ENCODE data around the gene ESRP2.

ESRP2 gene

DNA sequence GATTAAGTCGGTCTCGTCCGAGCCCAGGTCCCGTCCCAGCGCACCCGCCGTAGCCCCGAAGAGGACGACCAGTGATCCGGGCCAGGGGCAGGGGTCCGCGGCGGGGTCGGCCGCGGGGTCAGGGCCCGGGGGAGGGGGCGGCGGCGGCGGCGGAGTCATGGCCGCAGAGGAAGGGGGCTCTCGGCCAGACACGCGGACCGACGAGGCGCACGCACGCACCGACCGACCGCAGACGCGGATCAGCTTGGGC is at the start of gene ESRP2:
ESRP2 (minus strand) TSS at position 241 of the 250 bp plus-strand sequence; CDS start at position 159, 82 bp downstream.
- DNase-seq, result no peak
- in situ Hi-C loops (cut with MboI; ENCODE audit: low pct_unique_long_range_greater_than_20kb, low sequenced_read_pairs), result no loop called here

DNA sequence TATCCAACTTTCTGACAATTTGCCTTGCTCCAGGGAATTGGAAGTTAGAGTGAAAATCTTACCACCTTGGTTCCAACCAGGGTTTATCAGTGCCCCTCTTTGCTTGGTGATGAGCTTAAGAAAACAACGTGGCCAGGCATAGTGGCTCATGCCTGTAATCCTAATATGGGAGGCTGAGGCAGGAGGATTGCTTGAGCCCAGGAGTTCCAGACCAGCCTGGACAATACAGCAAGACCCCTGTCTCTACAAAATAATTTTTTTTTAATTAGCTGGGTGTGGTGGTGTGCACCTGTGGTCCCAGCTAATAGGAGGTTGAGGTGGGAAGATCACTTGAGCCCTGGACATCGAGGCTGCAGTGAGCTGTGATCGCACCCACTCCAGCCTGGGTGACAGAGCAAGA is 49.8 kb upstream of the ESRP2 start:
- DNase-seq, result no peak

DNA sequence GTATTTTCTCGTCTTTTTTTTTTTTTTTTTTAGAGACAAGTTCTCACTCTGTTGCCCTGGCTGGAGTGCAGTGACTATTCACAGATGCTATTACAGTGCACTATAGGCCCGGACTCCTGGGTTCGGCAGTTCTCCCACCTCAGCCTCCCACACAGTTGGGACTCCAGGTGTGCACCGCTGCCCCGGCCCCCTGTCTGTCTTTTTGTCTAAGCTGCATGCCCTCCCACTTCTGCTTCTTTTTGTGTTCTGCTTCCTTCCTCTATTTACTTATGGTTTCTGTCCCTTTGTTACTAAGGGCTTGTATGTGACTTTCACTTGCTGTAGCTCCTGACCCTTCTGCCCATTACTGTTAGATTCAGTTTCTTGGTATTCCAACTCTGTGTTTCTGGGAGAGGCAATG is 48.9 kb upstream of the ESRP2 start:
- peak; percentile 86 for DNase-seq
- in situ Hi-C loops (cut with MboI; ENCODE audit: low pct_unique_long_range_greater_than_20kb, low sequenced_read_pairs), result no loop called here

More for the DNA sequence above, 49.8 kb upstream of the ESRP2 start:
- in situ Hi-C loops (cut with MboI; ENCODE audit: low pct_unique_long_range_greater_than_20kb, low sequenced_read_pairs), result no loop called here

DNA sequence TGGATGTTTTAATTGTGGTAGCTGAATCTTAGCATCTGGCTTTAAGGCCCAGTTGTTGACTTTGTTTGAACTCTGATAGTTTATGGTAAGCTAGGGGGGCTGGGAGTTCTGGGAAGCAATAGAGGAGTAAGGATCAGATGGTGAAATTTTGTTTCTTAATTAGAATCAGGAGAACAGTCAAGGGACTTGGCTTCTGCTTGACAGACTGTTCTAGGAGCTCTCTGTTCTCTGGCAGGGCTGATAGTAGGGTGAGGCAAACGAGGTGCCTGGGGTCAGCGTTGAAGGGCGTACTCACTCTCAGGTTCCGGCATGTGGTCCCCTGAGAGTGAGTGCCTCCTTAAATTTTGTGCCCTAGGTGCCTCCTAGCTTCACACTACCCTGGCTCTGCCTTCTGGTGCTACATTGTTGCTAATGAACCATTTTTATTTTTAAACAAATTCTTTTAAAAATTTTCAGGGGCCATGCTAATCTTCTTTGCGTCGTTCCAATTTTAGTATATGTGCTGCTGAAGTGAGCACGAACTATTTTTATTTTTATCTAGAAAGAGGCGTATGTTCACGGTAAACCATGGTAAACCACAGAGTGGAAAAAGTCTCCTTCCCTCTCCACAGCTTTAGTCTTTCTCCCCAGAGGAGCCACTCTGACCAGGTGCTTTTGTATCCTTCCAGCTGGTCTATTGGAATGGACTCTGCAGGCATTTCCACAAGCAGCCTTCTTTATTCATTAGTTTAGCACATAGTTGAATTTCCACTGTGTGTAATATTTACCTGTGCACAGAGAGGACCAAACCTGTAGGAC is 48.1 kb upstream of the ESRP2 start:
- in situ Hi-C loops (cut with MboI; ENCODE audit: low pct_unique_long_range_greater_than_20kb, low sequenced_read_pairs), result no loop called here
- DNase-seq, result peak; percentile 39

DNA sequence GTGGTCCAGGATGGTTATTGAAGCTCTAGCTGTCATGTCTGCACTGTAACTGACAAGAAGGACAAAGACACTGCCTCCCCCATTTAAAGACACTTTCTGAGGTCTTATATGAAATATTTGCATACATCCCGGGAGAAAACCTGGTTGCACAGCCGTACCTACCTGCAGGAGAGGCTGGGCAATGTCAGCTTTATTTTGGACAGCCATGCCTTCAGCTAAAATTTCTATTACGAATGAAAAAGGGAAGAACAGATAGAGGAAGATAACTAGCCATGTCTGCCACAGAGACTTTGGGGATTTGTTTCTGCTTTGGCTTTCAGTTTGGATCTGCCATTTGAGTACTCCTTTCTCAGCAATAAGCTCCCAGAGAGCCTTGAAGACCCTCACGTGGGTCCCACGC is 47.4 kb upstream of the ESRP2 start:
- in situ Hi-C loops (cut with MboI; ENCODE audit: low pct_unique_long_range_greater_than_20kb, low sequenced_read_pairs), result no loop called here
- peak; percentile 45 for DNase-seq

DNA sequence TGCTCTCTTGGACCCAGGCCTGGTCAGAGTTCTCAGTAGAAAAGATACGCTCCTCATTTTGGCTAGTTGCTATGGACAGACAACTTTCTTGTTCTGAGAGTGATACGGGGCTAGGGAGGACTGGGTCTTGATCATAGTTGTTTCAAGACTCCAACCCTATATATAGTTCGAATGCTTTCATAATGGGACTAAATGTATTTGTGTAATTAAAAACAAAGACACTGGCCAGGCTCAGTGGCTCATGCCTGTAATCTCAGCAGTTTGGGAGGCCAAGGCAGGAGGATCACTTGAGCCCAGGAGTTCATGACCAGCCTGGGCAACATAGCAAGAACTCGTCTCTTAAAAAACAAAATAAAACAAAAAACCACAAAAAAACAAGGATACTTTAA is 46.1 kb upstream of the ESRP2 start:
- in situ Hi-C loops (cut with MboI; ENCODE audit: low pct_unique_long_range_greater_than_20kb, low sequenced_read_pairs), result no loop called here
- no peak for DNase-seq

DNA sequence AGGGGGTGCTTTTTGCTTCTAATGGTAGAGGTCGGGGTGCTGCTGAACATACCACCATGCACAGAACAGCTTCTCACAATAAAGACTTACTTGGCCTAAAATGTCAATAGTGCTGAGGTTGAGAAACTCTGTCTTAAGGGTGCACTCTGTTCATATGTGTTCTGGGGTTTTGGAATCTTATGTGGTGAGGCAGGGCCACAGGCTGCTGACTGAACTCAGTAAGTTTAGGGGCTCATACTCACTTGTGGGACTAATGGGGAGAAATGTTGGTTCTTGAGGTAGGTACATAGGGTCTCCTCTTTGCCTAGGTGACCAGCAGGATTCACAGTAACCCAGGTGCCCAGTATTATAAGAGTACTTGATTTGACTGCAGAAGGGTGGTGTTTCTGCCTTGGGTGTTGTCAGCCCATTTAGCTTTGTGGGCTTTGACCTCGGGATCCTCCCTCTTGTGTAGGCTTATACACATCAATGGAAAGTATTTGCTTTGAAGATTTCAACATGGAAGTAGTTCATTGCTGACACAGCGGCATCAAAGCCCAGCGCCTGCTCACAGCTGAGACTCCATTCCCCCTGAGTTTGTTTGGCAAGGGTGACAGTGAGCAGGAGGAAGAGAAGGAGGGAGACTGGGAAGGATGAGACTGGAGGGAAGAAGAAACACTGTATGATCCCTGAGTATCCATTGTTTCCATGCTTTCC is 45.6 kb upstream of the ESRP2 start:
- no peak for DNase-seq
- in situ Hi-C loops (cut with MboI; ENCODE audit: low pct_unique_long_range_greater_than_20kb, low sequenced_read_pairs), result no loop called here

DNA sequence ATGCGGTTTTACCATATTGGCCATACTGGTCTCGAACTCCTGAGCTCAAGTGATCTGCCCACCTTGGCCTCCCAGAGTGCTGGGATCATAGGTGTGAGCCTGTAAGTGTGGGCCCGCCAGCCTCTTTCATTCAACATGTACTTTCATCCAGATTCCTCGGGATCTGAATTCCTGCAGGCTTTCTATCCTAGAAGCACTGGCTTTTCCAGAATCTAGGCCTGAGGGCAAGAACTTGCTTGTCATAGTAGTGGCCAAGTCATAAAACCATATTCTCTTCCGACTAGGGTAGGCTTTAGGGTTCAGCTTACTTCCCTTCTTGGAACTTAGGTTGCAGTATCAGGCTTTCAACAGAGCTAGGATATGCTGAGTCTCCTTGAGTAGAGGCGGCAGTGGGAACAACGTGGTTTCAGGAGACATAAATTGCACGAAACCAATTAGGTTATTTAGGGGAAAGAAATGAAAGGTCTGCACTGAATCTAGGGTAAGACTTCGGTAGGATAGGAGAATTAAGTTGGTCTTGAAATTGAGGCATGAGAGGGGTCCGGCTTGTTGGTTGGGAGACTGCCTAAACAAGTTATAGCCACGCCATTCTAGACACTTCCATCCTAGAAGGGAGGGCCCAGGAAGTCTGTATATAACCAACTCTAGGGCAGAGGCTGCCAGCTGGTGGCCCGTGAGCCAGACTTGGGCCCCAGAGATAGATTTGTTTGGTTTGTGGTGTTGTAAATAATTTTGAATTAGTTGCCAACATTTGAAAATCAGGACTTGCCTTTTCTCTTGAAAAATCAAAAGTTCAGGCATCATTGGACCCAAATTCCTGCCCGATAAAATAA is 44.0 kb upstream of the ESRP2 start:
- in situ Hi-C loops (cut with MboI; ENCODE audit: low pct_unique_long_range_greater_than_20kb, low sequenced_read_pairs), result no loop called here
- DNase-seq, result no peak

DNA sequence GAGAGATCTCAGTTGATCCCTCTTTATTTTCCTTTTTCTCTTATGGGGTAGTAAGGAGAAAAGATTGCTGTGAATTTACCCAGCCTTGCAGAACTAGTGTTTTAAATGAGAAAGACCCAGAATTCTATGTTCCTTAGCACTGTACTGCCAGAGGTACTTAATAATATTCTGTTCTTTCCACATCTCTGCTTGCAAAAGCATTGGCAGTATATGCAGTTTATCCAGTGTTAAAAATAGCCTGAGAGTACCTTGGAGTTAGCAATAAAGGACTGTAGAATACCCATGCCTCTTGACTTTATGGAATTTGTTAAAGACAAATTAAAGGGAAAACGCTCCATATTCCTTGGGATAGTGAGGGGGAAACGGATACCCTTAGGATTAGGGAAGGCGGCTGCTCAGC is 40.3 kb upstream of the ESRP2 start:
- DNase-seq, result no peak

DNA sequence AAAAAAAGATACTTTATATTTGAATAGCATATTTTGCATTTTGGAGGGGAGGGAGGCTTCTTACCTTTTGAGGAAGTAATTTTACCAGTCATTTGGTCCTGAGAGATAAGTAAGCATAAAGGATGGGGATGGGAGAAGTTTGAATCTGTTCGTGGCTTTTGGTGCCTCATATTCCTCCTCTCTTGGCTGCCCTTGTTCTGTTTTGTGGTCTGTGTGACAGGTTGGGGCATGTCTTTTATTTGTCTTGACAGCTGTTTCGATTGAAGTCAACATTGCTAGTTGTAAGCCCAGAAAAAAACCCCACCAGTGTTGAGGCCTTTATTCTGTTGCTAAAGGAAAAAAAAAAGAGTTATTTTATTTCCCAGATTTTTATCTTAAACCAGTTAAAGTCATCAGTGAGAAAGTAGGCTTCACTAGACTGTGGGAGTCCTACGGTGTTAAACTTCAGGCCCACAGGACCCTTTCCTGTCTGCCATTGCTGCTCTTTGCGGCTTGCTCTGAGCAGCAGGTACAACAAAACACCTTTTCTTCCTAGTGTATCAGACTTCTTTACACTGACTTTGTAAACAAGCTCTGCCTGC is 39.8 kb upstream of the ESRP2 start:
- in situ Hi-C loops (cut with MboI; ENCODE audit: low pct_unique_long_range_greater_than_20kb, low sequenced_read_pairs), result no loop called here

More for the DNA sequence above, 40.3 kb upstream of the ESRP2 start:
- in situ Hi-C loops (cut with MboI; ENCODE audit: low pct_unique_long_range_greater_than_20kb, low sequenced_read_pairs), result no loop called here

DNA sequence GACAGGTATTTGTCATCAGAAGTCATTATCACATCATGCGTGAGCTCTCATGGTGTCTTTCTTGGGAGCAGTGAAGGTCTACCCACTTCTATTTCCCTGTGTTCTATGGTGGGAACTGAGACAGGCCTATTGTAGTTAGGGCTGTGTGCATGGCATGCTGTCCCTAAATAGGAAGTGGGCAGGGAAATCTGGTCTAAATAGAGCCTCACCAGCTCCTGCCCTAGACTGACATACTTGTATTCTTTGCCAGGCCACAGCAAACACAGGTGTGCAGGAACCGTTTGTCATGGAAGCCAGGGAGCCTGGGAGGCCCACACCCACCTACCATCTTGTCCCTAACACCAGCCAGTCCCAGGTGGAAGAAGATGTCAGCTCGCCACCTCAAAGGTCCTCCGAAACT is 38.5 kb upstream of the ESRP2 start:
- no peak for DNase-seq
- in situ Hi-C loops (cut with MboI; ENCODE audit: low pct_unique_long_range_greater_than_20kb, low sequenced_read_pairs), result no loop called here

More for the DNA sequence above, 39.8 kb upstream of the ESRP2 start:
- peak; percentile 98 for DNase-seq

DNA sequence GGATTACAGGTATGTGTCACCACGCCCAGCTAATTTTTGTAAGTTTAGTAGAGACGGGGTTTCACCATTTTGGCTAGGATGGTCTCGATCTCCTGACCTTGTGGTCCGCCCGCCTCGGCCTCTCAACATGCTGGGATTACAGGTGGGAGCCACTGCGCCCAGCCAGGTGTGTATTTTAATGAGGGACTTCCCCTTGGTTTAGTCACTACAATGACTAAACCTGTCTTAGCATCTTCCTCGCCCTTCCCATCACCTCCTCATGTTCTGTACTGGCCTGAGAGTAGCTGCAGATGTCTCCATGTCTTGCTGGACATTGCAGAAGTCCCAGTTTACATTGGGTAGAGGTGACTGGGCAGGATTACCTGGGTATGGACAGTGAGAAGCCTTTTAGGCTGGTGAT is 38.0 kb upstream of the ESRP2 start:
- no peak for DNase-seq
- in situ Hi-C loops (cut with MboI; ENCODE audit: low pct_unique_long_range_greater_than_20kb, low sequenced_read_pairs), result no loop called here

DNA sequence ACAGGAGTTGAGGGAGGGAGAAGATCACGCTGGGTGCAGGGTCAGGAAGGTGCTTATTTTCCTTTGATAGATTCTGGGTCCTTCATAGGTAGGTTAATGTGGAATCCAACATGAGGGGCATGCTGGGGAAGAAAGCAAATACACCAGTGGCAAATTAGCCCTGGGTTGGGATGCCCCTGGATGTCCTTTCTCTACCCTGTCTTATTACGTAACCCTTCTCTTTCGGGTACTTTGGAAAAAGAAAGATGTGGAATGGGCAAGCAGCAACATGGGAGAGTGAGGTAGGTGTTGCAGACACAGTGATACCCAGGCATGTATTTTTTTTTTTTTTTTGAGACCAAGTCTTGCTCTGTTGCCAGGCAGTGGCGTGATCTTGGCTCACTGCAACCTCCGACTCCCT is 37.5 kb upstream of the ESRP2 start:
- in situ Hi-C loops (cut with MboI; ENCODE audit: low pct_unique_long_range_greater_than_20kb, low sequenced_read_pairs), result no loop called here
- no peak for DNase-seq

DNA sequence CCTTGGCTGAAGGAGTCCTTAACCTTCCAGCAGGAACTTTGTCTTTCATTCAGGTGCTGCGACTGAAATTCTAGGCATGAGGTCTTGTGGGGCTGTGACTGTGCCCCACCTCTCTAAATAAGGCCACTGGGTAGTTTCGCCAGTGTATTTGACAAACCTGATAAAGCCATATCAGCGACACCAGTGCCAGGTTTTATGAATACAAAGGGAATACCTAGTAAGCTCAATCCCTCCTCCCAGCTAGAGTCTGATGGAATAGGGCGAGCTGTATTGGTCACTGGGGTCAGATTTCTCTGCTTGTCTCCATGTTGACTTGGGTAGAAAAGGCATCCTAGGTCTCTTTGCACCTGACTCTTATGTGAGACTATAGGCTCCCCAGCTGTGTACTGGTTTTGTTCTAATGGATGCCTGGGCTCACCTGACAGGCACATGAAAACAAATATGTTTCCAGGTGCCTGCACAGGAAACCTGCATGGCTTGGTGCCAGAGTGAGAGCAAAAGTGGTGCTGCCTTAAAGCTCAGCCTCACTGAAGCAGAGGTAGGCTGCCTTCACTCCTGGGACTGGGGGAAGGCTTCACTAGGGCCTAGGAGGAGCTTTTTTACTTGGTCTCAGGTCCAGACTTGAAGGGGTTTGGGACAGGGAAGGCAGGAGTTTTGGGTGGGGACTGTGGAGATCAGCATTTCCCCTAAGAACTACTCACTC is 36.7 kb upstream of the ESRP2 start:
- DNase-seq, result no peak
- in situ Hi-C loops (cut with MboI; ENCODE audit: low pct_unique_long_range_greater_than_20kb, low sequenced_read_pairs), result no loop called here

DNA sequence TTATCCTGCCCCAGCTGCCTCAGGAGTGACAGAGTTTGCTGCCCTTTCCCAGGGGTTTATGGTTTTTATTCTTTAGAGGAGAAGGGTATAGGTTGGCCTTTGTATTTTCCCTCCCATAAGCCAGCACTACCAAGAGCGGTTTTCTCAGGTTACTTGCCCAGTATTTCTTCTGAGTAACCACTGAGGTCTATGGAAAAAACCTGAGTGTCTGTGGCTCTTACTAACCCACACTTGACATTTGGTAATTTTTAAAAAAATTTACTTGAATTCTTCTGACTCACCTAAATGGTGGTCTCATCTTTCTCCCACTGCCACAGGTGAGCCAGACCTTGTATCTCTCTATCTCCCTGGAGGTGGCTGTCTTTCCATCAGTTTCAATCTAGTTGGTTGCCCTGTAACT is 34.4 kb upstream of the ESRP2 start:
- in situ Hi-C loops (cut with MboI; ENCODE audit: low pct_unique_long_range_greater_than_20kb, low sequenced_read_pairs), result no loop called here
- DNase-seq, result no peak

DNA sequence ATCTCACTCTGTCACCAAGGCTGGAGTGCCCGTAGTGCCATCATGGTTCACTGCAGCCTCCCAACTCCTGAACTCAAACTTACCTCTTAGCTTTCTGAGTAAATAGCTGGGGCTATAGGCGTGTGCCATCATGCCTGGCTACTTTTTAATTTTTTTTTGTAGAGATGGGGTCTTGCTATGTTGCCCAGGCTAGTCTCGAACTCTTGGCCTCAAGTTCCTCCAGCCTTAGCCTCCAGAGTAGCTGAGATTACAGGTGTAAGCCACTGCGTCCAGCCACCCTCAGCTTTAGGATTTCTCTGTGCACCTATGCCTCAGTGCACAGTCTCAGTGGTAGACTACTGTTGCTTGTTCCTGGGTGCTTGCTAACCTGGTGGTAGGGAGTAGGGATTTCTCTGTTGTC is 33.9 kb upstream of the ESRP2 start:
- in situ Hi-C loops (cut with MboI; ENCODE audit: low pct_unique_long_range_greater_than_20kb, low sequenced_read_pairs), result loop anchor here (10.0 kb wide), 1 partner anchor 55 kb away; no protein-coding TSS in a partner anchor
- DNase-seq, result no peak

DNA sequence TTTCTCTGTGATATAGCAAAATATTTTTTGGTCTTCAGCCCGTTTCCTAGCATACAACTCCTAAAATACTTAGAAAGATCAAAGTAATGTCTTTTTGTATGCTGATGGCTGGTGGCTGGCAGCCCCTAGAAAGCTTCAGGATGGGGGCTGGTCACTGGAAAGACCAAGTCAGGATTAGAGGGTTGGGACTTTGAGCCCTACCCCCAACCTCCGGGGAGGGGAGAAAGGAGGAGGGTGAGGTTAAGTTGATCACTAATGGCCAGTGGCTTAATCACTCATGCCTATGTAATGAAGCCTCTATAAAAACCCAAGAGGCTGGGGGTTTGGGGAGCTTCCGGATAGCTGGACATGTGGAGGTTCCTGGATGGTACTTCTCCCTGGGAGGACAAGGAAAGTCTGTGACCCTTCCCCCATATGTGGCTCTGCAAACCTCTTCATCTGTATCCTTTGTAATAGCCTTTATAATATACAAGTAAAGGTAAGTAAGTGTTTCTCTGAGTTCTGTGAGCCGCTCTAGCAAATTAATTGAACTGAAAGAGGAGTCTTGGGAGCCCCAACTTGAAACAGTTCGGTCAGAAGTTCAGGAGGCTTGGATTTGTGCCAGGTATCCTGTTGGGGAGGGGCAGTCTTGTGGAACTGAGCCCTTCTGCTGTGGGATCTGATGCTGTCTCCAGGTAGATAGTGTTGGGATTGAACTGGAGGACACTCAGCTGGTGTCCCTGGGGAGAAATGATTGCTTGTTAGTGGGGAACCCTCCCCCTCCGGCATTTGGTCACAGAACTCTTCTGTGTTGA is 31.9 kb upstream of the ESRP2 start:
- in situ Hi-C loops (cut with MboI; ENCODE audit: low pct_unique_long_range_greater_than_20kb, low sequenced_read_pairs), result loop anchor here (10.0 kb wide), 1 partner anchor 57 kb away; no protein-coding TSS in a partner anchor
- DNase-seq, result no peak

All from KBM-7 (cell line).